Caco-2 (cell line): ENCODE data around the gene RAB6B. TPM values are rescaled to one million over a fixed set of nuclear protein-coding genes. Genes with fewer than 3 reads are reported as not detected.

Experiments used
- BruUV-seq: library from RNA; stranded (reverse); fragments of 400-500 nt; replicated peaks from 2 replicates; lab custom pipeline; 2021; lab: Mats Ljungman, UMichigan
- CTCF ChIA-PET: fragments of 300-600 bp; sonication (Branson Sonifier 250); formaldehyde crosslinking; loops from one replicate; lab custom pipeline; 2022; ENCODE audit warnings: antibody characterized with exemption; lab: Charles Lee
- POLR2A ChIA-PET: fragments of 300-600 bp; sonication (Branson Sonifier 250); formaldehyde crosslinking; loops from one replicate; lab custom pipeline; 2022; ENCODE audit warnings: antibody characterized with exemption; lab: Charles Lee
- DNase-seq, 2 experiments: peaks; one replicate each; pipeline versions ENCODE4 v3.0.0 to v3.0.0-alpha.2; 2020 to 2022
- H3K27me3 ChIP-seq: replicated peaks from 2 replicates; pipeline ENCODE4 v1.6.0; 2011; ENCODE audit warnings: low read length; ENCODE audit not compliant: control insufficient read depth, insufficient read depth
- H3K36me3 ChIP-seq: 2 replicates; pipeline ENCODE4 v1.5.1; 2011; ENCODE audit warnings: low read length; ENCODE audit not compliant: control insufficient read depth, insufficient read depth
- H3K4me1 ChIP-seq: fragments of 250-450 bp; sonication (Bioruptor Pico); 2 replicates; pipeline ENCODE4 v1.5.1; 2020; ENCODE audit warnings: mild to moderate bottlenecking
- H3K4me3 ChIP-seq: 2 replicates; pipeline ENCODE4 v1.5.1; 2011; ENCODE audit warnings: low read depth, mild to moderate bottlenecking, control low read depth, low read length
- H3K9me3 ChIP-seq: fragments of 250-450 bp; sonication (Bioruptor Pico); 2 replicates; pipeline ENCODE4 v1.5.1; 2020; ENCODE audit warnings: mild to moderate bottlenecking, moderate library complexity
- H3K27ac Mint-ChIP-seq: one replicate; pipeline ENCODE4 v1.8.0; 2022; ENCODE audit warnings: mixed read lengths; ENCODE audit not compliant: unreplicated experiment
- H3K27me3 Mint-ChIP-seq: one replicate; pipeline ENCODE4 v1.8.0; 2022; ENCODE audit warnings: mixed read lengths; ENCODE audit not compliant: insufficient read depth, unreplicated experiment
- H3K36me3 Mint-ChIP-seq: one replicate; pipeline ENCODE4 v1.8.0; 2022; ENCODE audit warnings: mild to moderate bottlenecking, mixed read lengths; ENCODE audit not compliant: insufficient read depth, unreplicated experiment
- H3K4me1 Mint-ChIP-seq: one replicate; pipeline ENCODE4 v1.8.0; 2022; ENCODE audit warnings: low read depth, mixed read lengths; ENCODE audit not compliant: unreplicated experiment
- H3K4me3 Mint-ChIP-seq: one replicate; pipeline ENCODE4 v1.8.0; 2022; ENCODE audit warnings: mild to moderate bottlenecking, moderate library complexity, mixed read lengths; ENCODE audit not compliant: unreplicated experiment
- H3K9me3 Mint-ChIP-seq: one replicate; pipeline ENCODE4 v1.8.0; 2022; ENCODE audit warnings: mixed read lengths; ENCODE audit not compliant: unreplicated experiment
- CTCF ChIP-seq, 2 experiments: fragments of 200-600 bp in 1 of 2; IDR thresholded peaks; 1 replicate in 1 of 2; 2 replicates in 1 of 2; pipeline versions ENCODE4 v1.5.1 to v1.8.0; 2011 to 2022; ENCODE audit warnings: antibody characterized with exemption in 1 of 2, control low read depth in 1 of 2, inconsistent platforms in 1 of 2, low read depth in 1 of 2, low read length in 1 of 2, mild to moderate bottlenecking in 1 of 2, moderate library complexity in 1 of 2; ENCODE audit not compliant: insufficient read depth in 1 of 2, severe bottlenecking in 1 of 2, unreplicated experiment in 1 of 2
- intact Hi-C: fragments of 100-400 bp; cut with micrococcal nuclease; formaldehyde crosslinking; loops from one replicate; pipeline ENCODE4 v1.10.0; 2022; ENCODE audit not compliant: unreplicated experiment
- total RNA-seq: library from RNA; stranded (reverse); gene quantifications from 2 replicates; pipeline ENCODE4 v1.2.3, GENCODE V29; 2022

Gene RAB6B
- total RNA-seq, 1 experiment from 2014 or later: 3.2 TPM

GRCh38 chr3:133834621-133835417 lies 60.9 kb downstream of the RAB6B start:
- intact Hi-C loops: no loop called here
- H3K9me3 Mint-ChIP-seq: no peaks in the 10 kb centered on the region
- H3K27me3 ChIP-seq: no peaks in the 10 kb centered on the region
- H3K36me3 ChIP-seq: no peaks in the 10 kb centered on the region
- BruUV-seq: no TSS peak
- CTCF ChIA-PET: no interaction called here
- H3K36me3 Mint-ChIP-seq: no peaks in the 10 kb centered on the region
- H3K4me1 ChIP-seq: no peaks in the 10 kb centered on the region
- no peak overlapping the region for H3K27ac Mint-ChIP-seq
- H3K4me1 Mint-ChIP-seq: no peaks in the 10 kb centered on the region
- no peaks in the 10 kb centered on the region for H3K27me3 Mint-ChIP-seq
- H3K4me3 Mint-ChIP-seq: no peak overlapping the region
- no peak overlapping the region for H3K4me3 ChIP-seq
- DNase-seq: peak in 1 of 2 experiments; percentile 20
- H3K9me3 ChIP-seq: no peaks in the 10 kb centered on the region
- POLR2A ChIA-PET: no interaction called here
- TF ChIP-seq CTCF (IDR thresholded peaks at IDR 0.05; ENCODE audit: insufficient read depth in 1 of 2, low read depth in 1 of 2, low read length in 1 of 2, severe bottlenecking in 1 of 2, unreplicated experiment in 1 of 2): no peak

- Mint-ChIP-seq H3K4me3 (no peak overlapping the region), H3K27ac (no peak overlapping the region), H3K9me3 (no peaks in the 10 kb centered on the region), H3K27me3 (no peaks in the 10 kb centered on the region), H3K36me3 (no peaks in the 10 kb centered on the region), H3K4me1 (no peaks in the 10 kb centered on the region)
- Histone ChIP-seq H3K9me3 (no peaks in the 10 kb centered on the region), H3K36me3 (no peaks in the 10 kb centered on the region), H3K4me1 (no peaks in the 10 kb centered on the region), H3K27me3 (no peaks in the 10 kb centered on the region), H3K4me3 (no peak overlapping the region)
- peak in 1 of 2 experiments; percentile 19 for DNase-seq
- intact Hi-C loops: no loop called here
- ChIA-PET CTCF (no interaction called here), POLR2A (no interaction called here)
- no TSS peak for BruUV-seq
- TF ChIP-seq CTCF (IDR thresholded peaks at IDR 0.05; ENCODE audit: insufficient read depth in 1 of 2, low read depth in 1 of 2, low read length in 1 of 2, severe bottlenecking in 1 of 2, unreplicated experiment in 1 of 2): no peak
Measured at GRCh38 chr3:133833880-133834620, 61.6 kb downstream of the RAB6B start.

- intact Hi-C loops: no loop called here
- ChIA-PET CTCF (interaction anchor here (1.0 kb wide), 1 partner anchor 166 kb away, joined by 3 read pairs; no protein-coding TSS in a partner anchor), POLR2A (interaction anchor here (0.5 kb wide), 1 partner anchor 171 kb away, joined by 4 read pairs; the partner anchor contains the start of gene TOPBP1)
- H3K36me3 ChIP-seq: no peaks in the 10 kb centered on the region
- no peaks in the 10 kb centered on the region for H3K4me1 ChIP-seq
- H3K4me3 ChIP-seq: no peak overlapping the region
- no peaks in the 10 kb centered on the region for H3K27me3 ChIP-seq
- H3K4me3 Mint-ChIP-seq: no peak overlapping the region
- H3K9me3 Mint-ChIP-seq: no peaks in the 10 kb centered on the region
- no TSS peak for BruUV-seq
- H3K27me3 Mint-ChIP-seq: no peaks in the 10 kb centered on the region
- no peaks in the 10 kb centered on the region for H3K9me3 ChIP-seq
- no peaks in the 10 kb centered on the region for H3K4me1 Mint-ChIP-seq
- no peak for TF ChIP-seq CTCF (IDR thresholded peaks at IDR 0.05; ENCODE audit: insufficient read depth in 1 of 2, low read depth in 1 of 2, low read length in 1 of 2, severe bottlenecking in 1 of 2, unreplicated experiment in 1 of 2)
- H3K27ac Mint-ChIP-seq: no peak overlapping the region
- no peaks in the 10 kb centered on the region for H3K36me3 Mint-ChIP-seq
- no peak for DNase-seq
Measured at GRCh38 chr3:133833267-133833666, 62.4 kb downstream of the RAB6B start.
